DMS53 treated with DMSO at 0.1 percent for 48 hours (cell line): Measurements from ENCODE around the gene MIAT.

Source experiments
- DNase-seq: peaks from one replicate; lab custom pipeline; 2025; ENCODE audit not compliant: unreplicated experiment; lab: John Stamatoyannopoulos, UW

The MIAT gene

DNA sequence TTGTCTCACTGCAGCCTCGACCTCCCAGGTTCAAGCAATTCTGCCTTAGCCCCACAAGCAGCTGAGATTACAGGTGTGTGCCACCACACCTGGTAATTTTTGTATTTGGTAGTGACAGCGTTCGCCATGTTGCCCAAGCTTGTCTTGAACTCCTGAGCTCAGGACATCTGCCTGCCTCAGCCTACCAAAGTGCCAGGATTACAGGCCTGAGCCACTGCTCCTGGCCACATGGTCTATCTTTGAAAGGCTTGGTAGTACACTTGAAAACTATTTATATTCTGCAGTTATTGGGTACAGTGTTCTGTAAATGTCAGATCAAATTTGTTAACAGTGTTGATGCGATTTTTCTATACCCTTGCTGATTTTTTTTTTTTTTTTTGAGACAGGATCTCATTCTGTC lies 26.1 kb upstream of the MIAT start:
- no peak for DNase-seq

- no peak for DNase-seq
Measured at GRCh38 chr22:26632422-26633155, 24.8 kb upstream of the MIAT start.

- DNase-seq, result no peak
Measured at GRCh38 chr22:26634189-26634588, 23.2 kb upstream of the MIAT start.

DNA sequence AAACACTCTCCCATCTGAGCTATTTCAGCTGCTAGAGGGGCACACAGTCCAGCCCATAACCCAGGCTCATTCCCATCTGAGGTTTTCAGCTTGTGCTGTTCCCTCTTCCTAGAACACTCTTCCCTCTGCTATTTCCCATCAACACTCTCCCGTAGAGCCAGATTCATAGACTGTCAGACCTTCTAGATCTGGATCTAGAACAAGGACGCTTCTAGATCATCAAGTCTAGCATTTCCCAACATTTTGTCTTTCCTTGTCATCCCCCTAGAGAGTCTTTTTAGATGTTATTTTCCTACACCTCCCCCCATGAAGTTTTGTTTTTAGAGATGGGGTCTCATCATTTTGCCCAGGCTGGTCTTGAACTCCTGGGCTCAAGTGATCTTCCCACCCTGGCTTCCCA lies 22.3 kb upstream of the MIAT start:
- no peak for DNase-seq

DNA sequence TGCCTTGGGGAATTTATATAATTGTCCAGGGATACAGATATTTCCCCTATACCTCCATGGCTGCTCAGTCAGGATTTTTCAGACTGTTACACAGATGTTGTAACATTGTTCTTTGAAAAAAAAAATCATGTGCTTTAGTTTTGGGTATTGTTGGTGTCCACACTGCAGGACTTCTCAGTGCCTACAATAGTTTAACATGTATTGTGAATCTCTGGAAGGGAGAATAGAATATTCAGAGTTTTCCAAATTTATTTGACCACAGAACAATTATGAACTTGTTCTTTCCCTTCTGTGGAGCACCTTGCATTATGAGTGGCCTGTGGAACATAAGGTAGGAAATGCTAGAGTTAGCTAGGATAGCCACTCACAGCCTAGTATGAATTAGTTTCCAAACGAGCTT lies 21.1 kb upstream of the MIAT start:
- no peak for DNase-seq

GRCh38 chr22:26642465-26643417 lies 14.6 kb upstream of the MIAT start:
- no peak for DNase-seq

DNA sequence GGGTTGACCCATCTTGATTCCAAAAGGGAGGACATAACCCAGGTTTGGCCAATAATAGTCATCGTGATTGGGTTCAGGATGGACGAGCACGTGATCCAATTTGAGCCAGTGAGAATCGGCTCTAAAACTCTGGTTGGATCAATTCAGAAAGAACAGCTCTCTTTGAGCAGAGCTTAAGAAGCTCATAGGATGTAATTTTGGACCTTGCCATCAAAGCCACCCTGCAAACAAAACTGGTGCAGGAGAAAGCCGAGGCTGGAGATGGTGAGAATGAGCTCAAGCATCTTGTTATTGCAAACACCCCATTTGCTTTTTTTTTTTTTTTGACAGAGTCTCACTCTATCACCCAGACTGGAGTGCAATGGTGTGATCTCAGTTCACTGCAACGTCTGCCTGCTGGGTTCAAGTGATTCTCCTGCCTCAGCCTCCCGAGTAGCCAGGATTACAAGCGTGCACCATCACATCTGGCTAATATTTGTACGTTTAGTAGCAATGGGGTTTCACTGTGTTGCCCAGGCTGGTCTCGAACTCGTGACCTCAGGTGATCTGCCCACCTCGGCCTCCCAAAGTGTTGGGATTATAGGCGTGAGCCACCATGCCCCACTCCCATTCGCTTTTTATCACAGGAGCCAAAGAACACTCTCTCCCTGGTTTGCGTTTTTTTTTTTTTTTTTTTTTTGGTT lies 13.8 kb upstream of the MIAT start:
- DNase-seq, result no peak

GRCh38 chr22:26646158-26646557 lies 11.2 kb upstream of the MIAT start:
- no peak for DNase-seq

DNA sequence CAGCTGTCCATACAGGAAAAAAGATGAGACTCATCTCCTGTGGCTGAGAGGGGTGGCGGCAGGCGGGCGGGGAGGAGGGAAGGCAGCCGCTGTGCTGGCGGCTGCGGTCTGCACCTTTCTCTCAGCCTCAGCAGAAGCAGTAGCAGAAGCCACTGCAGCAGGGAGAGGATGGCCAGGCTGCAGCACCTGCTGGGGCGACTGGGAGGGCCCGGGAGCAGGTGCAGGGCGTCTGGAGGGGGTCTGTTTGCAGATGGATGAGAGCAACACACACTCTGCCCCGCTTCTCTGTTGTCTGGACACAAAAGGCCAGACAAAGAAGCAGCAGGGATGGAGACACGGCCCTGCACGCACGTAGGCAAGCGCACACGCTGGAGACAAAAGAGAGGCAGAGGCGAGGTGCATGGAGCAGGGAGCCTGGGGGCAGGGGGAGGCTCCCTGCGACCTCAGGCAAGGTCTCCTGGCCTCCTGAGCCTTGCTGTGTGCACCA lies 9.3 kb upstream of the MIAT start:
- DNase-seq, result peak; percentile 55

DNA sequence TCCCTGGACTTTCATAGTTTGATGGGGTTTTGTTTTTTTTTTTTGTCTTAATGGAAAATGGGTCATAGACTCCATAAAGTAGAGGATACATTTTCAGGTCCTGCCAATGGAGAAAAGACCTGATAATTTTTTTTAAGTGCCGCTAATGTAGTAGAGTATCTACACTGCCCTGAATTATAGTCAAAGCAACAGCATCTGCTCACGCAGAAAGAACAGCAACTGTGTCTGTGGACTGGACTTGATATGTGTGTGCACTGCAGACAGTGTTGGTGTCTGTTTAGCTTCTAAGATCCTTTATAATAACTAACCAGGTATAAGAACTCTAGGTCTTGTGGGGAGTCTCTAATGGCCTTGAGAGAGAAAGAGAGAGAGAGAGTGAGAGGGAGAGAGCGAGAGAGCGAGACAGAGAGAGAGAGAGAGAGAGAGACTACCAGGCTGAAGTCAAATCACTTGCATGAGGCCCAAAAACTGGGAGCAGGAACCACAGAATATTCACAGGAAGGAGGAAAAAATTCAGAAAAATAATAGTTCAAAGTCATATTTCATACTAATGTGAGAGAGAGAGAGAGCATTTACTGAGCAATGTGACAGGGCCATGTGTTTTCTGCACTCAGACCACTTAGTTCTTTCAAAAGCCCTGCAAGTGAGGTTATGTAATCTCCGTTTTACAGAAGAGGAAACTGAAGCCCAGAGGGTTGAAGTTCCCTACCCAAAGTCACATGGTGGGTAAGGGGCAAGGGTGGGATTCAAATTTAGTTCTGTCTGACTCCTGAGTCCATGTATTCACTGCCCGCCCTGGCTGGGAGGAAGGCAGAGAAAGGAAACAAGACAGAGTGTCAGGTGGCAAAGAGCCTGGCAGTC lies 8.6 kb upstream of the MIAT start:
- no peak for DNase-seq

GRCh38 chr22:26650722-26651421 lies 6.5 kb upstream of the MIAT start:
- DNase-seq, result no peak

DNA sequence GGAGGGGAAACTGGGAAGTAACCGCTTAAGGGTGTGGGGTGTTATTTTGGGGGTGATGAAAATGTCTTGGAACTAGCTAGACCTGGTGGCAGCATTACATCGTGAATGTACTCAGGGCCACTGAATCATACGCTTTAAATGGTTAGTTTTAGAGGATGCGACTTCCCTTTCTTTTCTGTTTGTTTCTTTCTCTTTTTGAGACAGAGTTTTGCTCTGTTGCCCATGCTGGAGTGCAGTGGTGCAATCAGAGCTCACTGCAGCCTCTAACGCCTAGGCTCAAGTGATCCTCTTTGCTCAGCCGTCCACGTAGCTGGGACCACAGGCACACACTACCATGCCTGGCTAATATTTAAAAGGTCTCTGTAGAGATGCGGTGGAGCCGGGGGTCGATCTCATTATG lies 5.6 kb upstream of the MIAT start:
- no peak for DNase-seq

- DNase-seq, result no peak
Measured at GRCh38 chr22:26658161-26658560, 773 bp downstream of the MIAT start.

DNA sequence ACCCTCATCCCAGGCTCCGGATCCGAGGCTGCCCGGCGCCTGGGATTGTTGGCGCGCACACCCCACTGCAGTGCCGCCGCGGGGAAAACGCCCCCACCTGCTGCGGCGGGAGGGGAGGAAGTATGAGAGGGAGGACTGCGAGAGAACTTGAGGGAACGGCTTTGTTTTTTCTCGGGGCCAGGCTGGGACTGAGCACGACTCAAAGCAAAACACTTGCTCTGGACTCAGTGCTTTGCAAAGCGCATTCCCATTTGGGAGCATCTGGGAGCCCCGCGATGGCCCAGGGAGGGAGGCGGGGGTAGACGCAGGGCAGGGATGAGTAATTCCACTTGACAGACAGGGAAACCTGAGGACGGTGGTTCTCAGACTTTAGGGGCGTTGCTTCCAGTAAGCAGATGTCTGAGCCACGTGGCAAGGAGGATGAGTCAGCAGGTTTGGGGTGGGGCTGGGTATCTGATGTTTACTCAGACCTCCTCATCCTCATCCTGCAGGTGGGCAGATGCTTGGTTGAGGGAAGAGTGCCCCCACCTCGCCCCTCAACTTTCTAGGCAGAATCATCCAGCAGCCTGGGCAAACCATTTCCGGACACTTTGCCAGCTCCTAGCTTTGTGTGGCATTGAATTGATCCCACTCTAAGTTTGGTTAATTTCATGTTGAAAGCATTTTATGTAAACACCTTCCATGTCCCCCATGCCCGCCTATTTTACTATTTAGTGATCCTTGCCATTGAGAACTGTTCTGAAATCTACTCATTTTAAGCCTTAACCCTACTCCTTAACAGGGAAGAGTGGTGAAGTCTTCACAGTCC lies 1.5 kb downstream of the MIAT start:
- DNase-seq, result peak; percentile 53

DNA sequence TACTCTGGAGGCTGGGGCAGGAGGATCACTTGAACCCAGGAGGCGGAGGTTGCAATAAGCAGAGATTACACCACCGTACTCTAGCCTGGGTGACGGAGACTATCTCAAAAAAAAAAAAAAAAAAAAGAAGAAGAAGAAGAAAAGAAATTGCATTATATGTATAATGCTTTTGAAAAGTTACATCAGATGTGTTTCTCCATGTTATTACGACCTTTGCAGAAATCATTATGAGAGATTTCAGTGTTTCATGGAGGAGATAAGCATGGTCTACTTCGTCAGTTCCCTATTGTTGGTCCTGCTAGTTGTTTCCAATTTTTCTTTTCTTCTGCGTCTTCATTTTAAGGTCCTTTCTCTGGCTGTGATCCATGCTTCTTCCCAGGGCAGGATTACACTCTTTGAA lies 3.0 kb downstream of the MIAT start:
- no peak for DNase-seq

DNA sequence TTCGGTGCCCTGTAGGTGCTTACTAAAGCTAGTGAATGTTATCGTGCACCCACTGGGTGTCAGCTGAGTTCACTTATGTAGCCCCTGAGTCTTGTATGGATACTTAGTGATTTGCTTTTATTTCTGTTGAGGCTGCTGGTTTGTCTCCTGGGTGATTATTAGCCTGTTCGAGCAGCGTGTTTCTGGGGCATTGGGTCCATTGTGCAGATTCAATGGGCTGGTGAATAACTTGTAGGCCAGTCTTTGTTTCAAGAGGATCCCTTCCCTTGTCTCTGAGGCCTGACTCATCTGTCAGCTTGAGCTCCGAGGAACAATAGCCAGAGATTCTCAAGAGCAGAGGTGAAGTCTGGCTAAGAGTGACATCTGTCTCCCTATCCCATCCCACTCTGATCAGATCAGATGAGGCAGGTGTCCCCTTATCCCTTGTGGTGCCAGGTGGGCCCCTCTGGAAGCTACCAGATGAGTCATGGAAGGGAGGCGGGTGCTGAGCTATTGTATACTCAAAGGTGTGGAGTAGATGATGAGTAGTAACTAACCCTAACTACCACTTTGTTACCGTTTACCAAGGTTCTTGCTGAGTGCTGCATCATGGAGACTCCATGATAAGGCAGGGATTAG lies 3.7 kb downstream of the MIAT start:
- peak; percentile 76 for DNase-seq

DNA sequence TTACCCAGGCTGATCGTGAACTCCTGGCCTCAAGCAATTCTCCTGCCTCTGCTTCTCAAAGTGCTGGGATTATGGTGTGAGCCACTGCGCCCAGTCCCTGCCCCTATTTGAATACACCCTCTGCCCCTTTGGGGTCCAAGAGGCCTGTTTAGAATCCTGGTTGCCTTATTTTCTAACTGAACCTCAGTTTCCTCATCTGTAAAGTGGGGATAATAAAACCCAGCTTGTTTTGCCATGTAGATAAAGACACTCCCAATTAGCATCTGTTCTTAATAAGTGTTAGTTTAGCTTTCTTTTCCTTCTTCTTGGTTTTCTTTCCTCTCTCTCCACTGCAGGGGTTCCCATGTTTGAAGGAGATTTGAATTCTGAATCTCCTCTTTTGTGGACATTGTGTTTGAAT lies 4.8 kb downstream of the MIAT start:
- DNase-seq, result no peak

- no peak for DNase-seq
Measured at GRCh38 chr22:26663374-26663923, 6.1 kb downstream of the MIAT start.
